H9 (cell line): Measurements from ENCODE around the gene PARM1. TPM values are rescaled to one million over a fixed set of nuclear protein-coding genes. Genes with fewer than 3 reads are reported as not detected.

Source experiments
- DNase-seq: peaks from one replicate; pipeline ENCODE4 v3.0.0-alpha.2; 2017
- H2AFZ ChIP-seq: one replicate; pipeline ENCODE4 v1.6.1; 2013; ENCODE audit warnings: mild to moderate bottlenecking, low read length, control low read depth, moderate library complexity
- H2AK5ac ChIP-seq: 2 replicates; pipeline ENCODE4 v1.6.1; 2013; ENCODE audit warnings: low read length, control low read depth, mixed read lengths; ENCODE audit not compliant: insufficient read length
- H2BK120ac ChIP-seq: one replicate; pipeline ENCODE4 v1.6.1; 2013; ENCODE audit warnings: low read depth, mild to moderate bottlenecking, low read length, control low read depth, inconsistent platforms; ENCODE audit not compliant: poor library complexity, severe bottlenecking
- H2BK12ac ChIP-seq: 2 replicates; pipeline ENCODE4 v1.6.1; 2013; ENCODE audit warnings: low read length, control low read depth, mixed read lengths, low read depth; ENCODE audit not compliant: insufficient read length
- H2BK15ac ChIP-seq: 2 replicates; pipeline ENCODE4 v1.6.1; 2013; ENCODE audit warnings: low read depth, low read length, control low read depth
- H2BK20ac ChIP-seq: one replicate; pipeline ENCODE4 v1.6.1; 2013; ENCODE audit warnings: low read depth, mild to moderate bottlenecking, low read length, control low read depth, inconsistent platforms; ENCODE audit not compliant: poor library complexity, severe bottlenecking
- H2BK5ac ChIP-seq: 2 replicates; pipeline ENCODE4 v1.6.1; 2013; ENCODE audit warnings: low read length, control low read depth, mixed read lengths; ENCODE audit not compliant: insufficient read length
- H3K14ac ChIP-seq: 2 replicates; pipeline ENCODE4 v1.6.1; 2013; ENCODE audit warnings: low read length, control low read depth; ENCODE audit not compliant: insufficient read depth
- H3K18ac ChIP-seq: 2 replicates; pipeline ENCODE4 v1.6.1; 2013; ENCODE audit warnings: low read depth, mild to moderate bottlenecking, mixed read lengths, low read length, control low read depth; ENCODE audit not compliant: insufficient read length
- H3K23ac ChIP-seq: 2 replicates; pipeline ENCODE4 v1.6.1; 2013; ENCODE audit warnings: low read length, control low read depth, mixed read lengths, low read depth; ENCODE audit not compliant: insufficient read length
- H3K23me2 ChIP-seq: 2 replicates; pipeline ENCODE4 v1.6.1; 2013; ENCODE audit warnings: low read depth, mild to moderate bottlenecking, mixed read lengths, low read length, control low read depth; ENCODE audit not compliant: insufficient read length, poor library complexity, severe bottlenecking
- H3K27ac ChIP-seq: 2 replicates; pipeline ENCODE4 v1.5.1; 2013; ENCODE audit warnings: low read length, control low read depth, mixed read lengths, low read depth; ENCODE audit not compliant: insufficient read length
- H3K27me3 ChIP-seq: 2 replicates; pipeline ENCODE4 v1.6.1; 2013; ENCODE audit warnings: low read length, control low read depth, inconsistent platforms; ENCODE audit not compliant: insufficient read depth
- H3K4ac ChIP-seq: 2 replicates; pipeline ENCODE4 v1.6.1; 2013; ENCODE audit warnings: low read depth, mild to moderate bottlenecking, control low read depth, inconsistent platforms, low read length, moderate library complexity
- H3K4me1 ChIP-seq: 2 replicates; pipeline ENCODE4 v1.6.1; 2013; ENCODE audit warnings: low read length, control low read depth, inconsistent platforms; ENCODE audit not compliant: insufficient read depth
- H3K4me2 ChIP-seq: 2 replicates; pipeline ENCODE4 v1.6.1; 2013; ENCODE audit warnings: low read length, control low read depth, mixed read lengths; ENCODE audit not compliant: insufficient read length, insufficient read depth
- H3K56ac ChIP-seq: 2 replicates; pipeline ENCODE4 v1.6.1; 2013; ENCODE audit warnings: low read depth, mild to moderate bottlenecking, mixed read lengths, low read length, control low read depth; ENCODE audit not compliant: insufficient read length
- H3K79me1 ChIP-seq: 2 replicates; pipeline ENCODE4 v1.6.1; 2013; ENCODE audit warnings: low read depth, mild to moderate bottlenecking, moderate library complexity, low read length, control low read depth, inconsistent platforms; ENCODE audit not compliant: insufficient read depth, poor library complexity, severe bottlenecking
- H3K79me2 ChIP-seq: 2 replicates; pipeline ENCODE4 v1.6.1; 2013; ENCODE audit warnings: low read length, control low read depth, inconsistent platforms; ENCODE audit not compliant: insufficient read depth
- H3K9ac ChIP-seq: 2 replicates; pipeline ENCODE4 v1.6.1; 2013; ENCODE audit warnings: low read length, control low read depth, mixed read lengths; ENCODE audit not compliant: insufficient read length; ENCODE audit errors: extremely low read depth
- H3K9me3 ChIP-seq: one replicate; pipeline ENCODE4 v1.6.1; 2013; ENCODE audit warnings: low read depth, low read length, inconsistent platforms; ENCODE audit not compliant: control insufficient read depth
- H3T11ph ChIP-seq: one replicate; pipeline ENCODE4 v1.6.1; 2013; ENCODE audit warnings: mild to moderate bottlenecking, low read length, control low read depth, inconsistent platforms
- H4K20me1 ChIP-seq: one replicate; pipeline ENCODE4 v1.6.1; 2013; ENCODE audit not compliant: control insufficient read depth, insufficient read length, insufficient read depth
- H4K5ac ChIP-seq: 2 replicates; pipeline ENCODE4 v1.6.1; 2013; ENCODE audit warnings: low read depth, mild to moderate bottlenecking, mixed read lengths, low read length, control low read depth; ENCODE audit not compliant: insufficient read length
- H4K8ac ChIP-seq: replicated peaks from 2 replicates; pipeline ENCODE4 v1.6.1; 2013; ENCODE audit warnings: low read length, control low read depth, mixed read lengths, low read depth; ENCODE audit not compliant: insufficient read length
- H4K91ac ChIP-seq: 2 replicates; pipeline ENCODE4 v1.6.1; 2013; ENCODE audit warnings: low read depth, mild to moderate bottlenecking, moderate library complexity, mixed read lengths, low read length, control low read depth; ENCODE audit not compliant: insufficient read length
- H3K27ac Mint-ChIP-seq, 3 experiments: 2 replicates in 2 of 3; 3 replicates in 1 of 3; pipeline ENCODE4 v1.8.0; 2020 to 2021; ENCODE audit warnings: mixed read lengths in 3 of 3, mild to moderate bottlenecking in 1 of 3, moderate library complexity in 1 of 3
- H3K27me3 Mint-ChIP-seq: 2 replicates; pipeline ENCODE4 v1.8.0; 2021; ENCODE audit warnings: low read depth, mild to moderate bottlenecking, moderate library complexity, mixed read lengths
- H3K36me3 Mint-ChIP-seq, 3 experiments: 2 replicates in 2 of 3; 3 replicates in 1 of 3; pipeline ENCODE4 v1.8.0; 2020 to 2021; ENCODE audit warnings: low read depth in 3 of 3, mixed read lengths in 3 of 3; ENCODE audit not compliant: insufficient read depth in 1 of 3
- H3K4me1 Mint-ChIP-seq, 2 experiments: 2 replicates each; pipeline ENCODE4 v1.8.0; 2020; ENCODE audit warnings: mixed read lengths in 2 of 2
- H3K4me3 Mint-ChIP-seq, 2 experiments: 2 replicates in 1 of 2; 3 replicates in 1 of 2; pipeline ENCODE4 v1.8.0; 2020 to 2021; ENCODE audit warnings: mild to moderate bottlenecking in 2 of 2, mixed read lengths in 2 of 2, moderate library complexity in 1 of 2
- H3K9me3 Mint-ChIP-seq, 2 experiments: 2 replicates in 1 of 2; 3 replicates in 1 of 2; pipeline ENCODE4 v1.8.0; 2020; ENCODE audit warnings: mild to moderate bottlenecking in 2 of 2, mixed read lengths in 2 of 2, moderate library complexity in 1 of 2
- CTCF ChIP-seq: fragments of 200-600 bp; sonication (generic); conservative IDR thresholded peaks from 3 replicates; pipeline ENCODE4 v1.8.0; 2021; ENCODE audit warnings: antibody characterized with exemption, mild to moderate bottlenecking
- WGBS: extraction: QIAGEN DNeasy Blood & Tissue Kit; methylation state at CpG from one replicate; pipeline ENCODE4 v1.1.7; 2013; ENCODE audit warnings: missing lambda C conversion rate, low lambda C conversion rate, mixed read lengths; ENCODE audit not compliant: insufficient read length; ENCODE audit errors: extremely low coverage; 5-methylcytosine and 5-hydroxymethylcytosine counted together
- total RNA-seq: library from RNA; stranded (reverse); gene quantifications from 2 replicates; pipeline ENCODE4 v1.2.1, GENCODE V29; 2021

PARM1 gene
- total RNA-seq, 1 experiment from 2014 or later: 2.0 TPM

- H3K4me3 Mint-ChIP-seq: no peak overlapping the region
- H3K23ac ChIP-seq: no peak overlapping the region
- H3K4me1 Mint-ChIP-seq: no peaks in the 10 kb centered on the region
- no peak overlapping the region for H3K4me2 ChIP-seq
- H3K79me2 ChIP-seq: no peaks in the 10 kb centered on the region
- no peak overlapping the region for H4K8ac ChIP-seq
- H3K23me2 ChIP-seq: no peaks in the 10 kb centered on the region
- no peak overlapping the region for H2BK5ac ChIP-seq
- no peak overlapping the region for H2BK15ac ChIP-seq
- no peak overlapping the region for H3K27ac ChIP-seq
- H3K4ac ChIP-seq: no peak overlapping the region
- H3K9me3 Mint-ChIP-seq: no peaks in the 10 kb centered on the region; a peak in 1 of 5 replicates
- TF ChIP-seq CTCF: no peak
- H2AK5ac ChIP-seq: no peak overlapping the region
- H4K5ac ChIP-seq: no peak overlapping the region
- no peak overlapping the region for H3K9ac ChIP-seq
- no peak overlapping the region for H2BK120ac ChIP-seq
- no CpG with 5 or more reads among the region's 1 CpG for WGBS
- H2AFZ ChIP-seq: no peak overlapping the region
- no peak overlapping the region for H3K27ac Mint-ChIP-seq
- no peak overlapping the region for H3K14ac ChIP-seq
- no peak overlapping the region for H3T11ph ChIP-seq
- H4K91ac ChIP-seq: no peak overlapping the region
- H3K27me3 Mint-ChIP-seq: no peaks in the 10 kb centered on the region
- no peaks in the 10 kb centered on the region for H3K79me1 ChIP-seq
- DNase-seq: no peak
- no peaks in the 10 kb centered on the region for H4K20me1 ChIP-seq
- H3K56ac ChIP-seq: no peak overlapping the region
- H3K18ac ChIP-seq: no peak overlapping the region
- H3K9me3 ChIP-seq: no peaks in the 10 kb centered on the region
- H3K27me3 ChIP-seq: no peaks in the 10 kb centered on the region
- H3K4me1 ChIP-seq: no peaks in the 10 kb centered on the region
- H2BK20ac ChIP-seq: no peak overlapping the region
- H3K36me3 Mint-ChIP-seq: no peaks in the 10 kb centered on the region
- no peak overlapping the region for H2BK12ac ChIP-seq
Observed at GRCh38 chr4:74971862-74972261, 38.9 kb downstream of the PARM1 start.
